GM21737 (cell line): ENCODE data around the gene IQCH.

Experiments used
- ATAC-seq: cut with Tn5 transposase; IDR thresholded peaks from one replicate; pipeline ENCODE4 v1.9.1; 2021; ENCODE audit warnings: mild to moderate bottlenecking, moderate library complexity; ENCODE audit not compliant: unreplicated experiment

Gene IQCH

GRCh38 chr15:67386947-67387346, 132.4 kb downstream of the IQCH start:
- no peak for ATAC-seq

GRCh38 chr15:67389975-67390374, 135.4 kb downstream of the IQCH start:
- ATAC-seq, result no peak

GRCh38 chr15:67394873-67395639, 140.5 kb downstream of the IQCH start:
- no peak for ATAC-seq

DNA sequence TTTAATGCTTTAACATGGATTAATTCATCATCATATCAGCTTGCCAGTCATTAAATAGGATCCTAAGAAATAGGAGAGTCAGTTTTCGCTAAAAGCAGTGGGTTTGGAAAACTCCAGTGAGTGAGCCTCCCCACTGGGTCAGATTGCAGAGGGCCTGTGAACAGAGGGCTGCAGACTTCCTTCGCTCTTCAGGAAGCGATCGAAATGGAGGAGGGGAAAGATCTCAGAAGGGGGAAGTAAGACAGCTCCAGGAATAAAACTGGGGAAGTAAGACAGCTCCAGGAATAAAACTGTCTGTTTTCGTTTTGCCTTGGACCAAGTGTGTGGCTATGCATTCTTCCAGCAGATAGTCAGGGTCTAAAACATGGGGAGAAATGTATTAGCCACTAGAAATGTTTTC, 141.5 kb downstream of the IQCH start:
- ATAC-seq, result no peak

DNA sequence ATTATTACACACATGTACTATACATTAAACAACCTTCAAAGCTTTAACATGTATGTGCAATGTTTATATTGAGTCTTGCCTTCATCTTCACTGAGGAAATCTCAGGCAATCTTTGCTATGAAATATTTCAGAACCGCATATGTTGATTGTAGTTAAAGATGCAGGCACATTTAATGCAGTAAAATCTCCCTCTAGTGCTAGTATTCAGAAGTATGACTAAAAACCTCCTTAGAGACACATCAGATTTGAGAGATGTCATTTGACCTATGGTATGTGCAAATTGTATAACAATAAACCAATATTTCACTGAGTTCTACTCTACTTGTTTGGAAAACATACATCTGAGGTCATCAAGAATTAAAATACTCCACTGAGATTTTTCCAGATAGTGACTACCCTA, 142.6 kb downstream of the IQCH start:
- ATAC-seq, result no peak

DNA sequence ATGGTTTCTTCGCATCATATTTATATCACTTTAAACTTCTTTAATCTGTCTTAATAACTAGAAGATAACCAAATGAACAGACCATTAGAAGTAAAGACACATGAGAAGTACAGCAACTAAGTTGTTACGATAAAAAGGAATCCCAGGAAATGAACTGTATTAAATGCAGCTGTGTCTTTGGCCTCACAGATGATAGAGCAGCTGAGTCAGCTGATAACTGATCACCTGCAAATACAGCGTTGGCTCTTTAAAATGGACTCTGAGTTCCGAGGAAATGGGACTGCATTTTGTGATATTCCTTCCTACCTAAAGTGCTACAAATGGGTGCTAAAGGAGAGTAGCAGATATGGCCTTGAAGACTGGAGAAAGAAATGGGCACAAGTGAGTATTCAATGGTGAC, 145.3 kb downstream of the IQCH start:
- ATAC-seq, result no peak

DNA sequence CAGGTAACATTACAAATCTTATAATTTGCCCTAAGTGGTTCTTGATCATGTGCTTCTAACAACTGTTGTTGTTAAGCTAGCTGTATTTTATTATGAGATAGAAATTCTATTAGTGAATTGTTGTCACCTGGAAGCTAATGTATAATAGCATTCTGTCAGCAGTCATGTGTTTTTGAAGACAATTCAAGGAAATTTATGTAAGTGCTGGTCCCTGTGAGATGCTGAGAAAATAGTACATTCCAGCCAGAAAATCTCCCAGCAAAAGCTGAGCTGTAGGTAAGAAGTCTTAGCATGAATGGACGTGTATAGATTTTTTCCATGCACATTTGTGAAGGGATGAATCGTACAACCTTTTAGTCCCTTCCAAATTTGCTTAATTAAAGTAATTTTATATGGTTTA, 146.3 kb downstream of the IQCH start:
- ATAC-seq, result no peak

DNA sequence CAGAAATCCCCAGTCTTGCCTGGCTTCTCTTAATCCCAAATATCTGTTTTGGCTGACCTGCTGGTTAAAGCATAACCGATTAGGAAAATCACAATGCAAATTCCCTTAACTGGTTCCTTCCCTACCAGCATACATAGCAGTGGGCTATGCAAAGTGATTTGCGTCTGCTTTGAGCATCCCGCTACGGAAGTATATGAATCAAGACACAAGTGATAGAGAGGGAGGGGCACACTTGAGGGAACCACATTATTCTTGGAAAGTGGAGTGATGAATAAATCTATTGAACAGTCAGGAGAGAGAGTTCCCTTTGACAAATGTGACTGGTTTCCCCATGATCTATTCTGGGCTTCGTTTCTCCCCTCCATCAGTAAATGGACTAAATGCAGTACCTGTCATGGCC, 146.8 kb downstream of the IQCH start:
- no peak for ATAC-seq

GRCh38 chr15:67403428-67404154, 149.0 kb downstream of the IQCH start:
- ATAC-seq, result no peak

GRCh38 chr15:67405208-67406191, 150.9 kb downstream of the IQCH start:
- ATAC-seq, result no peak

DNA sequence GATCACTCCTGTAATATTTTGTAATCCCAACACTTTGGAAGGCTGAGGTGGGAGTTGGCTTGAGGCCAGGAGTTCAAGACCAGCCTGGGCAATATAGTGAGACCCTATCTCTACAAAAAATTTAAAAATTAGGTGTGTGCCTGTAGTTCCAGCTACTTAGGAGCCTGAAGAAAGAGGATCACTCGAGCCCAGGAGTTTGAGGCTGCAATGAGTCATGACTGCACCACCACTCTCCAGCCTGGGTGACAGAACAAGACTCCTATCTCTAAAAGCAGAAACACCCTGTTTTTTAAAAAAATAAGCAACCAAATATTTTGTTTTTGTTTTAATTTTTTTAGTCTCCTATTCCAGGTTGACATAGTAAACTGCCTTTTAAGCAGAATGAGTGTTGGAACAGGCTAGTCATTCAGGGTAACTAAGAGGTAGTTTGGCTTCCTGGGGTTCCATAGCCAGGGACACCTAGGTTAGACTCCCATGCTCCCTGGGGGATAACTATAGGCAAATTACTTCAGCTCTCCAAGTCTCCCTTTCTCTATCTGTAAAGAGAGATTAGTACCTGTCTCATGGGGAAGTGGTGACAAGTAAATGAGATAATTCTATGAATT, 151.8 kb downstream of the IQCH start:
- no peak for ATAC-seq

GRCh38 chr15:67407786-67408185, 153.2 kb downstream of the IQCH start:
- no peak for ATAC-seq

DNA sequence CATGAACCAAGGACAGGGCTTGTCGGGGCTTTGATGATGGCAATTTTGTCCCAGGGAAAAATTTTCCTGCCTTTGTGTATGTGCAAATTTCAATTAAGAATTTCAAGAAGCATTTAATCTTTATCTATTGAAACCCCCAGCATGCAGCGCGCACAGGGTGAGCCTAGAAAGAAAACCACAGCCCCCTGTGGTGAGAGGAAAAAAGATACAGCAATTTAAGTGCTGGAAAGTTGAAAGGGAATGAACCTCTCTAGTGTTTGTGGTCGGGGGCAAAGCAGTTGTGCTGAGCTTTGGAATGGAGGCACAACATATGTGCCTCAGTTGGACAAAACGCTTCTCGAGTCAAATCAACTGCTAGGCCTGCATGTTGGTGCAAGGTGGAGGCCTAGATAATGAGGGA, 154.6 kb downstream of the IQCH start:
- no peak for ATAC-seq

- ATAC-seq, result no peak
Measured at GRCh38 chr15:67411486-67411885, 156.9 kb downstream of the IQCH start.

DNA sequence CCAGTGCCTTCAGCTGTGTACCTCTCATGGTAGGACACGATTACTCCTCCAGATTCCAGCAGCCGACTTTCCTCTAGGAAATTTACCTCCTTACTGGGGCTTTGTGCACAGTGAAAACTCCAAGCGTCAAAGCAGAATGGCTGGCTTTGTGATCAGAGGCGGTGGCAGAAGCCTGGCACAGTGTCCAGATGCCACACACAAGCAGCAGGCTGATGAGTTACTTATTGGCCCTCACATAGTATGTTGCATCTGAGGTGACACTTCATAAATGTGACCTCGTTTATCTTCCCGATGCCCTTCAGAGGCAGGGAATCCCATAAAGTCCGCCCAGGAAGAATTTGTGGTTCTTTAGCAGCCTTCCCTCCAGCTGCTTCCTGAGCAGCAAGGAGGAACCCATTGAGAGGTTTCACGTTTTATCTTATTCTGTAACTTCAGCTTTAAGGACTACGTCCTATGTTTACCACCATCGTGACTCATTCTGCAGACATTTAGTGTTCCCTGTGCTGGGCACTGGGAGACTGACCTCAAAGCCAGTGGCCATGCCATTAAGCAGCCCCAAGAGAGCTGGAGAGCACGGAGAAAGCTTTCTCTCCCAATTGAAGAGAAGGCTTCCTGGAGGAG, 159.3 kb downstream of the IQCH start:
- ATAC-seq, result no peak

GRCh38 chr15:67415181-67415580, 160.6 kb downstream of the IQCH start:
- no peak for ATAC-seq

DNA sequence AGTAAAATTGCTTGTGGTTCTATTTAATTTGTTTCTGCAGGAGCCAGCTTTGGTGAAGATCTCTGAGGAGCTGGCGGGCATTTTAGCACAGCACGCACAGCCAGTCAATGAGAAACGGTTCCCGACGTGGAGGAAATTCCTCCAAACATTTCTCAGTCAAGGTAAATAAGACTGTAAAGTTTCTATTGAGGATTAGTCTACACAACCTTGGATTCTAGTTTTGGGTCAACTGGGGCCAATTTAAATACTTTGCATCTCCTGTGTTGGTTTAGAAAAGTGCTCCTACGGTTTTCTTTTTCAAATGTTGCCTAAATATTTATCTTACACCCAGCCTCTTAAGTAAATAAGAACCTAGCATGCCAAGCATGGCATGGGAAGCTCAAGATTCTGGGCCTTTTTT, 162.3 kb downstream of the IQCH start:
- ATAC-seq, result no peak

GRCh38 chr15:67419705-67420104, 165.1 kb downstream of the IQCH start:
- ATAC-seq, result no peak

DNA sequence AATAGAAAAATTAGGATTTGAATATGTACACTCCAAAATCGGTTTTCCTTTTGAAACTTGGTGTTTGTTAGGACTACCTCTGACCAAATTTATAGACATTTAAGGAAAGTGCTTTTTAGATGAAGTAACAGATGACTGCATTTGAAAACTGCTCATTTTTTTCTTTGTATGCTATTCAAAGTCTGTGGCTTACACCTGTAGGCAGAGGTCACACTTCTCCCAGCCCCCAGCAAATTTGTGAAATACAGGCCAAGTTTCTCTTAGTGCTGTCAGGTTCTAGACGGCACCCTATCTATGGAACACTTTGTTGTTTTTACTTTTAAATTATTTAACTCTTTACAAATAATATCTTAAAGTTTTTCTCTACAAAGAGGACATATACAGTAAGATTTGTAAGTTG, 165.6 kb downstream of the IQCH start:
- ATAC-seq, result no peak

DNA sequence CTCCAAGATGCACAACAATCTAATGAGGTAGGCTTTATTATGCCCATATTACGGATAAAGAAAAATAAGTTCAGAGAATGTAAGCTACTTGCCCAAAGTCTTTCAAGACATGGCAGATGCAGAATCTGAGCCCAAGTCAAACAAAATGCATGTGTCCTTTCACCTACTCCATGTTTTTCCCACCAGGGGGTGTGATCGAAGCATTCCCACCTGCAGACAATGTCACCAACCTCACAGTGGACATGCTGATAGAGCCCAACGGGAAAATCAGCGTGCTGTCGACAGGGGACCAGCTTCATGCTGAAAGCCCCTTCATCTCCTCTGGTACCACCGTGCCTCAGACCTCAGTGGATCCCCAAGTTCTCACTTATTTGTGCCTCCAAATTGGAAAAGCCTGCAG, 166.5 kb downstream of the IQCH start:
- ATAC-seq, result no peak

- no peak for ATAC-seq
Measured at GRCh38 chr15:67422296-67422695, 167.7 kb downstream of the IQCH start.
